Osteocyte (in vitro differentiated cells): Measurements from ENCODE around the gene OASL. TPM values are rescaled to one million over a fixed set of nuclear protein-coding genes. Genes with fewer than 3 reads are reported as not detected.

Experiments
- DNase-seq: peaks from one replicate; pipeline ENCODE4 v3.0.0; 2021; ENCODE audit warnings: mixed read lengths; ENCODE audit not compliant: unreplicated experiment; ENCODE audit errors: extremely low spot score
- H3K27ac Mint-ChIP-seq: one replicate; pipeline ENCODE4 v1.8.0; 2021; ENCODE audit warnings: mild to moderate bottlenecking, mixed read lengths; ENCODE audit not compliant: unreplicated experiment
- H3K27me3 Mint-ChIP-seq: one replicate; pipeline ENCODE4 v1.8.0; 2021; ENCODE audit warnings: mixed read lengths; ENCODE audit not compliant: unreplicated experiment
- H3K36me3 Mint-ChIP-seq: one replicate; pipeline ENCODE4 v1.8.0; 2021; ENCODE audit warnings: mixed read lengths; ENCODE audit not compliant: unreplicated experiment
- H3K4me1 Mint-ChIP-seq: one replicate; pipeline ENCODE4 v1.8.0; 2021; ENCODE audit warnings: mixed read lengths; ENCODE audit not compliant: unreplicated experiment
- H3K4me3 Mint-ChIP-seq: one replicate; pipeline ENCODE4 v1.8.0; 2021; ENCODE audit warnings: mild to moderate bottlenecking, moderate library complexity, mixed read lengths; ENCODE audit not compliant: unreplicated experiment
- H3K9me3 Mint-ChIP-seq: one replicate; pipeline ENCODE4 v1.8.0; 2021; ENCODE audit warnings: mixed read lengths; ENCODE audit not compliant: unreplicated experiment
- CTCF ChIP-seq: fragments of 200-600 bp; sonication (generic); IDR thresholded peaks from 2 replicates; pipeline ENCODE4 v1.5.0; 2021; ENCODE audit warnings: antibody characterized with exemption, mild to moderate bottlenecking, moderate library complexity
- total RNA-seq: library from RNA; stranded (reverse); gene quantifications from 2 replicates; pipeline ENCODE4 v1.2.1, GENCODE V29; 2021

Gene OASL
- total RNA-seq, 1 donor from 2014 or later = 0.24 TPM

DNA sequence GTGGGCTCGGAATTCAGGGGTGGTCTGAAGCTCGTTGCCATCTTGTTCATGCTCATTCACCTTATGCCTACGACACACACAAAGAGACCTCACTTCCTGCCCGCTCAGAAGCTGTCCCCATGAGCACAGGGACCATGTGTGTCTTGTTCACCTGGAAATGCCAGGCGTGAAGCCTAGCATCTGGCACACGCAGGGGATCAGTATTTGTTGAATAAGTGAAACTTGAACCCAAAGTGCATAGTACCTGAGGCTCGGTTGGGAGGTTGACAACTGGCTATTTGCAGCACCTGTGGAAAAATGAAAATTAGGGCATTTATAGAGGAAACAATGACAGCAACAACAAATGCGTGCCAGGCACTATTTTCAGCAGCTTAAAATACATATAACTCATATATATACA lies 28.2 kb downstream of the OASL start:
- no peak for TF ChIP-seq CTCF
- H3K27ac Mint-ChIP-seq = no peak overlapping the region
- H3K4me3 Mint-ChIP-seq = no peak overlapping the region
- DNase-seq = no peak
- H3K4me1 Mint-ChIP-seq = peaks cover 12% of the 10 kb centered on the region
- no peaks in the 10 kb centered on the region for H3K27me3 Mint-ChIP-seq
- no peaks in the 10 kb centered on the region for H3K9me3 Mint-ChIP-seq
- H3K36me3 Mint-ChIP-seq = peaks cover 8% of the 10 kb centered on the region

- Mint-ChIP-seq H3K27me3 (no peaks in the 10 kb centered on the region), H3K9me3 (no peaks in the 10 kb centered on the region), H3K4me3 (no peak overlapping the region), H3K36me3 (peaks cover 14% of the 10 kb centered on the region), H3K27ac (no peak overlapping the region), H3K4me1 (peaks cover 2% of the 10 kb centered on the region)
- DNase-seq = no peak
- TF ChIP-seq CTCF = peak; percentile 54
Observed at GRCh38 chr12:121009741-121010140, 29.3 kb downstream of the OASL start.

DNA sequence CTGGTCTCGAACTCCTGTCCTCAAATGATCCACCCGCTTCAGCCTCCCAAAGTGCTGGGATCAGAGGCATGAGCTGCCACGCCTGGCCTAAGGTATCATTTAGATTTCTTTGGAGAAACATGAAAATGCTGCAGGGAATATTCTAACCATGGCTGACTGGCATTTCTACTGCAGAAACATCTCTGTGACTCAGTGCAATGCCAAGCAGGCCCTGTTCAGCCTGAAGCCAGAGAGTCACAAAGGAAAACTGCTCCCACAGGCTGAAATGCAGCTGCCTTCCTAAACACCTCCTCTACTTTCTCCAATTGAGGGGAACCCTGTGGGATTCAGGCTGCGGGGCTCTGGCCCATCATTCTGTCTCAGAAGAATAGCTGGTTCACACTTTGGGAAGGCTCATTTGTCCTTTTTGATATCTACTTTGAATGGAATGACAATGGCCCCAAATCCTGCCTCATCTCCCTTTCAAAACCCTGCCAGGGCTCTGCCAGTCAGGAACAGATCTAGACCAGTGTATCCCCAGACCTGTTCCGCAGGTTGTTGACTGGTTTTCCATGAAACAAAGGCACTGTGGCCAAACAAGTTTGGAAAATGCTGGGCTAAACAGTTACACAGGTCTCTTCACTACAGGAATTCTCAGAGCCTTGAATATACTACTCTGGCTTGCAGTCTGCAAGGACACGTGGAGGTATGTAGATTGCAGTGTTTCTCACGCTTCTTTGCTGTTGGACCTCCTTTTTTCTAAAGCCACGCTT lies 30.5 kb downstream of the OASL start:
- no peak for DNase-seq
- Mint-ChIP-seq H3K4me1 (no peaks in the 10 kb centered on the region), H3K9me3 (no peaks in the 10 kb centered on the region), H3K36me3 (peaks cover 21% of the 10 kb centered on the region), H3K27me3 (no peaks in the 10 kb centered on the region), H3K4me3 (no peak overlapping the region), H3K27ac (no peak overlapping the region)
- TF ChIP-seq CTCF = no peak

DNA sequence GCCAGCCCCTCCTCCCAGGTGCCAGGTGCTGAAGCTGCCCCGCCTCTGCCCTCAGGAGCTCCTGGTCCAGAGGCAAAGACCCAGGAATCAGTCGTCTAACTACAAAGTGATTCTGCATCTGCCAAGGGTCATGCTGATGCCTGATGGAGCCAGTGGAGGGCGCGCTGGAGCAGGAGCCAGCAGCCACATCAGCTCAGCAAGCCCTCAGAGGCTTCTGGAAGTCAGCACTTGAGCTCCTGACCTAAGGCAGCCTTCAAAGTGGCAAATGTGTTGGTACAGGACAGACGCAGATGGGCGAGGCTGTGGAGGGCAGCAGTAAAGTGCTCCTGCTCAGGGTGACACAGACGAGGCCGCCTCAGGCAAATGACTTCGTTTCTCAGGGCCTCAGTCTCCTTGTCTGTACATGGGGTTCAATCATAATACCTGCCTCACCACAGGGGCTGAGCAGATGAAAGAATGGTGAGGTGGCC lies 33.7 kb downstream of the OASL start:
- H3K9me3 Mint-ChIP-seq = no peaks in the 10 kb centered on the region
- no peaks in the 10 kb centered on the region for H3K27me3 Mint-ChIP-seq
- DNase-seq = no peak
- no peaks in the 10 kb centered on the region for H3K4me1 Mint-ChIP-seq
- no peak overlapping the region for H3K4me3 Mint-ChIP-seq
- H3K36me3 Mint-ChIP-seq = peaks cover 21% of the 10 kb centered on the region
- TF ChIP-seq CTCF = peak; percentile 65
- no peak overlapping the region for H3K27ac Mint-ChIP-seq

DNA sequence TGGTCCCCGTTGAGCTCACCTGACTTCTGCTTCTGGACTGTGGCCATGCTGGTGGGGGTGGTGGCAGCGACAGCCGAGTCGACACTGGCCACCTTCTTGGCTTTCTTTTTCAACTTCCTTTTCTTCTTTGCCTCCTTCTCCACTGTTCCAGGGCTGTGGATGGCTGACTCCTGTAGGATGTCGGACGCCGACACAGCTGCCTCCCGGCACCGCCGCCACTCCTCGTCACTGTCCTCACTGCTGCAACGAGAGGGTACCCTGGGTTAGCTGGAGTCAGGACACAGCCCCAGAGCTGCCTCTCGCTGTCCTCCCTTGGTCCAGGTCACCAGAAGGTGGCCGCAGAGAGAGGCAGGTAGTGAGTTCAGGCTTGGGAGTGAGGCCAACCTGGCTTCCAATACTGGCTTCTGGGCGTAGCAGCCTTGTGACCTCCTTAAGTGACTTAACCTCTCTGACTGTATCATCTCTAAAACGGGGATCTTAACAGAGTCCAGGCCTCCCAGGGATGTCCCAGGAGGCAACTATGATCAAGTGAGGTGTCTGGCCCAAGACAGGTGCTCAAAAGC lies 34.7 kb downstream of the OASL start:
- no peak overlapping the region for H3K4me3 Mint-ChIP-seq
- peaks cover 21% of the 10 kb centered on the region for H3K36me3 Mint-ChIP-seq
- no peaks in the 10 kb centered on the region for H3K27me3 Mint-ChIP-seq
- H3K4me1 Mint-ChIP-seq = peaks cover 1% of the 10 kb centered on the region
- TF ChIP-seq CTCF = no peak
- no peak overlapping the region for H3K27ac Mint-ChIP-seq
- DNase-seq = no peak
- no peaks in the 10 kb centered on the region for H3K9me3 Mint-ChIP-seq
